Mammary epithelial cell (primary cell): Measurements from ENCODE around the gene FYN.

ENCODE experiments used
- EZH2 ChIP-seq: IDR thresholded peaks from 2 replicates; pipeline ENCODE4 v1.6.1; 2012; ENCODE audit warnings: low read length, inconsistent platforms, borderline replicate concordance
- TF ChIP-seq, protein P1 (sequence below), 2 donors: IDR thresholded peaks in 1 of 2; conservative IDR thresholded peaks in 1 of 2; 2 replicates each; pipeline ENCODE4 v1.5.1; 2011 to 2012; ENCODE audit warnings: inconsistent platforms in 2 of 2, low read length in 2 of 2, mild to moderate bottlenecking in 2 of 2, control low read depth in 1 of 2, low read depth in 1 of 2; ENCODE audit not compliant: insufficient read depth in 1 of 2; ENCODE audit errors: extremely low read depth in 1 of 2

- TF ChIP-seq, protein P1, sequence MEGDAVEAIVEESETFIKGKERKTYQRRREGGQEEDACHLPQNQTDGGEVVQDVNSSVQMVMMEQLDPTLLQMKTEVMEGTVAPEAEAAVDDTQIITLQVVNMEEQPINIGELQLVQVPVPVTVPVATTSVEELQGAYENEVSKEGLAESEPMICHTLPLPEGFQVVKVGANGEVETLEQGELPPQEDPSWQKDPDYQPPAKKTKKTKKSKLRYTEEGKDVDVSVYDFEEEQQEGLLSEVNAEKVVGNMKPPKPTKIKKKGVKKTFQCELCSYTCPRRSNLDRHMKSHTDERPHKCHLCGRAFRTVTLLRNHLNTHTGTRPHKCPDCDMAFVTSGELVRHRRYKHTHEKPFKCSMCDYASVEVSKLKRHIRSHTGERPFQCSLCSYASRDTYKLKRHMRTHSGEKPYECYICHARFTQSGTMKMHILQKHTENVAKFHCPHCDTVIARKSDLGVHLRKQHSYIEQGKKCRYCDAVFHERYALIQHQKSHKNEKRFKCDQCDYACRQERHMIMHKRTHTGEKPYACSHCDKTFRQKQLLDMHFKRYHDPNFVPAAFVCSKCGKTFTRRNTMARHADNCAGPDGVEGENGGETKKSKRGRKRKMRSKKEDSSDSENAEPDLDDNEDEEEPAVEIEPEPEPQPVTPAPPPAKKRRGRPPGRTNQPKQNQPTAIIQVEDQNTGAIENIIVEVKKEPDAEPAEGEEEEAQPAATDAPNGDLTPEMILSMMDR (conservative IDR thresholded peaks at IDR 0.05 in 1 of 2, IDR thresholded peaks at IDR 0.05 in 1 of 2; ENCODE audit: extremely low read depth in 1 of 2, insufficient read depth in 1 of 2, low read depth in 1 of 2, low read length in 2 of 2): no peak
- TF ChIP-seq EZH2: no peak
Observed at GRCh38 chr6:111676383-111676782, 196.9 kb downstream of the FYN start.
